HG03571 (cell line): ENCODE data around the gene DDN.

Experiments
- ATAC-seq: cut with Tn5 transposase; IDR thresholded peaks from one replicate; pipeline ENCODE4 v1.9.1; 2021; ENCODE audit not compliant: unreplicated experiment

Gene DDN

DNA sequence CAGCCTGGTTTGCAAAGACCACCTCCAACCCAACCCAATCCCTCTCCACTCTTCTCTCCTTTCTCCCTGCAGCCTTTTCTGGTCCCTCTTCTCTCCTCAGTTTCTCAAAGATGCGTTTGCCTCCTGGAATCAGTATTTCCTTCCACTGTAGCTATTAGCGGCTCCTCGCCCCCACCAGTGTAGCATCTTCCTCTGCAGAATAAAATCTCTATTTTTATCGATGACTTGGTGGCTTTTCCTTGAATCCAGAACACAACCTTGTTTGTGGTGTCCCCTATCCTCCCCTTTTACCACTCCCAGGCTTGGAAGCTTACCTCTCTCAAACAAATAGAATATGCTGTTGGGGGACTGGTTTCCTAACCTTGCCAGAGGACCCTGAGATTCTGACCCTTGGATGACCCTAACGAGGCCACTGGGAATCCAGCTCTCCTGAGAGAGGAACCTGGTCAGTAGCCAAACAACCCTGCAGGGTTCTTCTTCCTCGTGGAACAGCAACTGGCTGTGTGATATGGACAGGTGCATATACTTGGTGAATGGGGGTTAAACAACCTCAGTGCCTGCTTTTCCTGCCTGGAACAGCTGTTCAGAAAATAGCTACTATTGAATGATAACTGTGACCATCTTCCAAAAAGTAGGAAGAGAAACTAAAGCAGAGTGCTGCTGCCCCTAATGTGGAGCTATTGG lies 16.6 kb downstream of the DDN start:
- ATAC-seq, result no peak

DNA sequence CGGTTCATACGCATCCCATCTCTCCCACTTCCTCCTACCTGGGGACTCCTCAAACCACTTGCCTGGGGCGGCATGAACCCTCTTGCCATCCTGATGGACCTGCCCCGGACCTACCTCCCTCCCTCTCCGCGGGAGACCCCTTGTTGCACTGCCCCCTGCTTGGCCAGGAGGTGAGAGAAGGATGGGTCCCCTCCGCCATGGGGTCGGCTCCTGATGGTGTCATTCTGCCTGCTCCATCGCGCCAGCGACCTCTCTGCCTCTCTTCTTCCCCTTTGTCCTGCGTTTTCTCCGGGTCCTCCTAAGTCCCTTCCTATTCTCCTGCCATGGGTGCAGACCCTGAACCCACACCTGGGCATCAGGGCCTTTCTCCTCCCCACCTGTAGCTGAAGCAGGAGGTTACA lies 17.4 kb downstream of the DDN start:
- no peak for ATAC-seq

DNA sequence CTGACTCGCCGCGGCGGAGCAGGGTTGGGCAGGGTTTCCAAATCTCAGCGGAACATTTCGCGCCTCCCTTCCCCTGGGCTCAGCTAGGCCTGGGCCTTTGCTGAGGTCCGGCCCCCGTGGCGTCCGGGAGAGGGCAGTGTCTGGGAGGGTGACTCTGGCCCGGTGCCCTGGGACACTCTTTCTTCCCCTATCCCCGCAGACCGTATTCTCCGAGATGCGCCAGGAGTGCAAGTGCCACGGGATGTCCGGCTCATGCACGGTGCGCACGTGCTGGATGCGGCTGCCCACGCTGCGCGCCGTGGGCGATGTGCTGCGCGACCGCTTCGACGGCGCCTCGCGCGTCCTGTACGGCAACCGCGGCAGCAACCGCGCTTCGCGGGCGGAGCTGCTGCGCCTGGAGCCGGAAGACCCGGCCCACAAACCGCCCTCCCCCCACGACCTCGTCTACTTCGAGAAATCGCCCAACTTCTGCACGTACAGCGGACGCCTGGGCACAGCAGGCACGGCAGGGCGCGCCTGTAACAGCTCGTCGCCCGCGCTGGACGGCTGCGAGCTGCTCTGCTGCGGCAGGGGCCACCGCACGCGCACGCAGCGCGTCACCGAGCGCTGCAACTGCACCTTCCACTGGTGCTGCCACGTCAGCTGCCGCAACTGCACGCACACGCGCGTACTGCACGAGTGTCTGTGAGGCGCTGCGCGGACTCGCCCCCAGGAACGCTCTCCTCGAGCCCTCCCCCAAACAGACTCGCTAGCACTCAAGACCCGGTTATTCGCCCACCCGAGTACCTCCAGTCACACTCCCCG lies 18.0 kb downstream of the DDN start:
- ATAC-seq, result no peak

DNA sequence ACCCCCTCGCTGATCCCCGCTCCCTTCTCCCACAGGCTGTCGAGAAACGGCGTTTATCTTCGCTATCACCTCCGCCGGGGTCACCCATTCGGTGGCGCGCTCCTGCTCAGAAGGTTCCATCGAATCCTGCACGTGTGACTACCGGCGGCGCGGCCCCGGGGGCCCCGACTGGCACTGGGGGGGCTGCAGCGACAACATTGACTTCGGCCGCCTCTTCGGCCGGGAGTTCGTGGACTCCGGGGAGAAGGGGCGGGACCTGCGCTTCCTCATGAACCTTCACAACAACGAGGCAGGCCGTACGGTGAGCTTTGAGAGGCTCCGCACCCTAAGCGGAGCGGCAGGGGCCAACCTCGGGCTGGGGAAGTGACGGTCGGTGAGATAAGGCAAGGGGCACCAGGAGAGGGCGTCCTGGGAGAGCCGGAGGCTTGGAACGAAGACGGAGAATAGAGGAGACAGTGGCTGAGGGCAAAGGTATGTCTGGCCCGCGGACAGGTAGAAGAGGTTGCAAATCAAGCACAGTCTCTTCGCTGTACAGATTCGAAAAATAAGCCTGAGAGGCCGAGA lies 18.7 kb downstream of the DDN start:
- ATAC-seq, result no peak

DNA sequence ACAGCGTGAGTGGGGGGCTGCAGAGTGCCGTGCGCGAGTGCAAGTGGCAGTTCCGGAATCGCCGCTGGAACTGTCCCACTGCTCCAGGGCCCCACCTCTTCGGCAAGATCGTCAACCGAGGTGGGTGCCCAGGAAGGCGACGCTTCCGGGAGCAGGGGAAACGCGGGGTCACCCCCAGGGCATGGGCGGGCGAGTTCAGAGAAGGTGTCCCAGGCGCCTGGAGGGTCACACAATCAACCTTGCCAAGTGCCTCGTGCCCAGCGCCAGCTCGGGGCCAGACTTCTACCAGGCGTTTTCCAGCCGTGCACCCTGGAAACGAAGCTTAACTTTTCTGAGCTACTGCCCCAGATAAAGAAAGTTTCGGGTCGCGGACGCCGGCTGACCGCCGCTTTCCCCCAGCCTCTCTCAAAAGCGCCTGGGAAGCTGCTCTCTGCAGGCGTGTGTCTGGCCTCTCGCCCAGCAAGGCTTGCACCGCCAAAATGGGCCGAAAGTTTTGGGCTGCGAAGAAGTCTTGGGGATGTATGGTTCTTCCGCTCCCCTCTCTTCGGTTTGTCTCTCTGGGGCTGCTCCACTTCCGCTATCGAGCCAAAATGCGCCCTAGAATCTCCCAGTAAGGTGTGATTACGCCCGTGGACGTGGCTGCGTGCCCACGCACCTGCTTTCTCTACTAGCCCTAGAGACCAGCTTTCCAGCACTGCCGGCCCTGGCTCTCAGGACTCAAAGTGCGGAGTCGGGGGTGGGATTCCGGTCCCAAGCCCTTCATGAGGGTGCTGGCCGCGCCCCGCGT lies 19.4 kb downstream of the DDN start:
- no peak for ATAC-seq

DNA sequence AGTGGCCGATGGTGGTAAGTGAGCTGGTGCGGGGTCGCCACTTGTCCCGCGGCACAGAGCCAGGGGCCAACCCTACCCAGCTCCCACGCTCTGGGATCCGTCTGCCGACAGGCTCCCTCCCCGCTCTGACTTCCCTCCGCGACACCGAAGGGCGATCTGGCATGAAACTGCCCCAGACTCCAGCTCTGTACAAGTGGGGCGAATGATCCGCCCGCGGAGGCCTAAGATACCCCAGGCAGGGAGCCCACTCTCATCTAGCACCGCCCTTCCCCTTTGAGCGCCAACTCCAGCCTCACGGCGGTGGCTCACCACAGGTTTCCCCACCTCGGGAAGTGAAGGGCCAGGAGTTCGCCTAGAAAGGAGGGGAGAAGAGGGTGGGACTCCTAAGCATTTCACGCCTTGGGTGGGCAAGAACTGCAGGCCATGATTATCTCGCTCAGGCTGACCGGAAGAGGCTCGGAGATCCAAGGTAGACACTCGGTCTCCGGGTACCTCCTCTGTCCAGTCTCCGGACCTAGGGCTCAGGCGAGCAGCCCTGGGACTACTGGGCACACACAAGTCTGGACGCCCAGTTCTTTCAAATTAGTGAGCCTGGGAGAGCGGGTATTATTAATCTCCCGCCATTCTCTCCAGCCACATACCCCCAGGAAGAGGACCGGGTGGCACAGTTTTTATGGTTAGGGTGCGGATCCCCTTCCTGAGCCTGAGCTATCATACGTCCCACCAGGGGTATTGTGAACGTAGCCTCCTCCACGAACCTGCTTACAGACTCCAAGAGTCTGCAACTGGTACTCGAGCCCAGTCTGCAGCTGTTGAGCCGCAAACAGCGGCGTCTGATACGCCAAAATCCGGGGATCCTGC lies 20.2 kb downstream of the DDN start:
- no peak for ATAC-seq

DNA sequence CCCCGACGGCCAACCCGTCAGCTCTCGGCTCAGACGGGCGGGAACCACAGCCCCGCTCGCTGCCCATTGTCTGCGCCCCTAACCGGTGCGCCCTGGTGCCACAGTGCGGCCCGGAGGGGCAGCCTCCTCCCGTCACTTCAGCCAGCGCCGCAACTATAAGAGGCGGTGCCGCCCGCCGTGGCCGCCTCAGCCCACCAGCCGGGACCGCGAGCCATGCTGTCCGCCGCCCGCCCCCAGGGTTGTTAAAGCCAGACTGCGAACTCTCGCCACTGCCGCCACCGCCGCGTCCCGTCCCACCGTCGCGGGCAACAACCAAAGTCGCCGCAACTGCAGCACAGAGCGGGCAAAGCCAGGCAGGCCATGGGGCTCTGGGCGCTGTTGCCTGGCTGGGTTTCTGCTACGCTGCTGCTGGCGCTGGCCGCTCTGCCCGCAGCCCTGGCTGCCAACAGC lies 20.9 kb downstream of the DDN start, which contains the start of gene WNT1:
Gene WNT1, plus strand, starts transcription at position 32 of the 450 bp plus-strand sequence. Its CDS starts 329 bp downstream, at position 361.
- ATAC-seq, result no peak

DNA sequence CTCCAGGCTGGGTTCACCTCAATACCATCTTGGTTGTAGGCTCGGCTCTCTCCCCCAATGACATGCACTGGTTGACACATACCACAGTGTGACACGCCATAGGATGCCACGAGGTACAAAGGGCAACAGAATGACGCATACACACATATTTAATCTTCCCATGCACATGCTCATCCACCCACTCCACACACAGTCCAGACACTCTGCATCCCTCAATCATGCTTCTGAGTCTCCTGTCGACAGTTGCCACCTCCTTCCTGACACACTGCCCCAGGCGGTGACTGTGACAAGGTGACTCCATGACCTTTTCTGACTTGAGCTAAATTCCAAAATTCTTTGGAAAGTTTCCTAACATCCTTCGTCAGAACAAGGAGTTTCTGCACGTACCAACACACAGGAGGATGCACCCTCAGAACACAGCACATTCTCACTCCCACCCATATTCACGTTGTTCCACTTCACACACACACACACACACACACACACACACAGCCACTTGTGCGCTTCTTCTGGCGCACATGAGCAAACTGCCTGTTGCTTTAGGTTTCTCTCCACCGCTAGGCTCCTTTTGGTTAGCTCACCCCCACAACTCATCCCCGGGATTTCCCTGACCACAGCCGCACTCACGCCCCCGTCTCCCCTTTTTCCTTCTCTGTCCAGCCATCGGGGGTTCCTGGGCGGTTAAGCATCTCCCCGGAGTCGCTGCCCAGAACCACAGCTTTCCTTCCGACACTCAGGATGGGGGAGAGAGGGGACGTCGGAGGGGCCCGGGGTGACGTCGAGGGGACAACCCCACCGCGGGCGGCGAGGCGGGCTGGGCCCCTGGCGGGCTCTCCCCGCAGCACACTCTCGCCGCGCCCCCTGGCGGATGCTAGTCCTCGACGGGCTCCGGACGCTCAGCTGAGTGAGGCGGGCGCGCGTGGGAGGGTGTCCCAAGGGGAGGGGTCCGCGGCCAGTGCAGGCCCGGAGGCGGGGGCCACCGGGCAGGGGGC lies 21.6 kb downstream of the DDN start:
- no peak for ATAC-seq

DNA sequence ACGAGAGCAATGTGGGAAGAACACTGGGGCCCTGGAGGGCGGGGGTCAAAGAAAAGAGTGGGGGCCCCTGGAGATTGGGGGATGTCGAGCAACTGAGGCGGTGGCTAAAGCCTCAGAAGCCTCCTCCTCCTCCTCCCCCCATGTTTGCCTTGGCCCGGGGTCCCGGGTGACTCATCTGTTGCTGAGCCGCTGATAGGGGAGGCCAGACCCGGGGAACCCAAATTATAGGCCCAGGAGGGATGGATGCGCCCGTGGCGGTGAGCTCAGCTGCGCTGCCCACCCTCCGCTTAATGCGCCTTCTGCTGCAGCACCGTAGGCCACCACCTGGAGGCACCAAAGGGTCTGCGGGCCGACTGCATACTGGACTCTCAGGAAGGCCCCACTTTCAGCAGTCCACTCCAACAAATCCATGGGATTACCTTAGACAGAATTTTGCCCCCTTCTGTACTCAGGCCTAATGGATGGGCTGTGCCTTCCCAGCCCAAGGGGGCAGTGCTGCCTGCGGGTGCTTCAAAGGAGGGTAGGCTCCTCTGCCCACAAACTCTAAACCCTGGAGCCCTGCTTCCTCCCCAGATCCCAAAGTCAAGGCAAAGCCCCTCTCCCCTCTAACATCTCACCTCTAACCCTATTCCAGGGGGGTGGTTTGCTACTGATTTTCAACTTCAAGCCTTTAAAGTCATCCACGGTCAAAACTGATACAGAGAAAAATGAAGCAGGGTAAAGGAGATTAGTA lies 25.1 kb downstream of the DDN start:
- no peak for ATAC-seq

DNA sequence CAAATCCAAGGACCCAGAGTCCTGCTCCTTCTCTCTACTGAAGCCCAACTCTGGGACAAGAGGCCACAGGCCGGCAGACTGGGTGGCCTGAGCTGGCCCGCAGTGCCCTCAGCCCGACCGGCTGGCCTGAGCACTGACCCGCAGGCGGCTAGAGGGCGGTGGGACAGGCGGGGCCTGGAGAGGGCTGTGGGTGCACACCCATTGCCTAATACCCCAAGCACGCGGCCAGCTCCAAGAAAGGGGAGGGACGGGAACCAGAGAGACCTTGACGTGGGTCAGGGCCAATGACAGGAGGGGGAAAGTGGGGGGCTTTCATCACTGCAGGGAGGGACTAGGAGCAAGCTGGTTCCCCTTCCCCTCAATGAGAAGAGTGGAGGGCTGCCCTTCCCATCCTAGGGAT lies 25.6 kb downstream of the DDN start:
- ATAC-seq, result no peak

DNA sequence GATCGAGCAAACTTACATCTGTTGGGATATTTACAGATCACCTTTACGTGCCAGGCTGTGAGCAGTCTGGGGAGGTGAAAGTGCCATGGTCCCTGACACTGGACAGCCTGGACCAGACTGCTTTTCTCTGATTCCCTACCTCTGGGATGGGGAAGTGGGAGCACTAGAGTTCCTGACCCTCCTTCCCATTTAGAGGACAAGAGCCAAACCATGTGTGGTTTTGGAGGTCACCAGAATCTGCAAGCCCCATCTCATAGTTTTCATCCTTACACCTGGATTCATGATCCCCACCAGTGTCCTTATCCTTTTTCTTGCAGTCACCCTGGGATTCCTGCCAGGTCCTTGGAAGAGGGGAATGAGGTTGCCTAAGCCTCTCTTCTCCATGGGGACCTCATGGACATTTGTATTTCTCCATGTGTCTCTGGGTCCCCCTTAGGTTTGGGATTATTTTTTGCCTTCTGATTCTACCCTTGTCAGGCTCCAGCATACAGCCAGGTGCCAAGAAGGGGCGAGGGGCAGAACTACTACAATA lies 26.2 kb downstream of the DDN start:
- ATAC-seq, result no peak

DNA sequence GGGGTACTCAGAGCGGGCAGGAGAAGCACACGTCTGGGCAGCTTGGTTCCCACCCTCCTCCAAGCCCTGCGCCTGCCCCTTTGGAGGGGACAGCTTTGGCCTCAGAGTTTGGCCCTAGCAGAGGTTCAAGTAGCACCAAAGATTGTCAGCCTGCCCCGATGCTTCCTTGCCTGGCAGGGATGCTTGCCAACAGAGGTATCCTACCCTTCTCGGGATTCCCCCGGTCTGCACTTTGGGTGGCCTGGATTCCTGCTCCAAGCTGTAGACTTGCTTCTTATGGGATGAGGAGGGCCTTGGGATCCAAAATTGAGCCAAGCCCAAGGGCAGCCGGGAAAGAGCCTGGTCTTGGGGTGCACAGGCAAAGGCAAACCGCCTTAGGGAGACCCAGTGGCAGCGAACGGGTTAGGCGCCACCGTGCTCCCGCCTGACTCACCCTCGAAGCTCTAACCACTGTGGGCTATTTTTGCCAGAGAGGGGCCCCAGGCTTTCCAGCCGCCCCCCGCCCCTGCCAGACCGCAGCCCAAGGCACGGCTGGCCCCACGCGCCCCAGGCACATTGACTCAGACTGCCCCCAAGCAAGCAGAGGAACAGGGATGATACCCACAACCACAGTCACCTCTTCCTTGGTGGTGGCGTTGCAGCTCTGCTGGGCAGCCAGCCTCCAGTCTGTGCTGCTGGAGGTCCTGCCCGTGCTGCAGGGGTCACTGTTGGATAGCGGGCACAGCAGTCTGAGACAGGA lies 26.8 kb downstream of the DDN start:
- no peak for ATAC-seq

DNA sequence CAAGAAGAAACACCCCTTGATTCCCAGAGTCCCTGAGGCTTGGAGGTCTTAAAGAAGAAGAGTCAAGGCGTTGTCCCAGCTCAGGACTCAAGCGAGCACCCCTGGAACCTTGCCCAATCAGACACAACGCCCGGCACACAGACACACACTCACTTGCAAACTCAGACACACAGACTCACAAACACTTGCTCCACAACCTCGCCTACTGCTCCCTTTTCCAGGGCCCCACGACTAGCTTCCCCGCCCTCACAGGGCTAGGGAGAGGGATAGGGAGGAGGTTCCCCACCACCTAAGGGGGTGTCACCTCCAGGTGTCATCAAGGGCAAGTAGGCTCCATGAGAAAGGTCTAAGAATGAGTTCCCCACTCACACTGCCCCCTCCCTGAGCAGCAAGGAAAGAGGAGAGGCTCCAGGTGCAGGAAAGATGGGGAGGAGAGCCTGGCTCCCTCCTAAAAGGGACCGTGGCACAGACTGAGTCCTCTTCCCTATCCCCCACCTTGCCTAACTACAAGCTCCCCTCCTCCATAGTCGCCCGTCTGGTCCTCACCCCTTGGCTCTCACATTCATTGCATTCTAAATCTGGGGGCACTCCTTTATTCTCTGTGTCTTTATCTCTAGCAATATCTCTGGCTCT lies 28.4 kb downstream of the DDN start:
- no peak for ATAC-seq

DNA sequence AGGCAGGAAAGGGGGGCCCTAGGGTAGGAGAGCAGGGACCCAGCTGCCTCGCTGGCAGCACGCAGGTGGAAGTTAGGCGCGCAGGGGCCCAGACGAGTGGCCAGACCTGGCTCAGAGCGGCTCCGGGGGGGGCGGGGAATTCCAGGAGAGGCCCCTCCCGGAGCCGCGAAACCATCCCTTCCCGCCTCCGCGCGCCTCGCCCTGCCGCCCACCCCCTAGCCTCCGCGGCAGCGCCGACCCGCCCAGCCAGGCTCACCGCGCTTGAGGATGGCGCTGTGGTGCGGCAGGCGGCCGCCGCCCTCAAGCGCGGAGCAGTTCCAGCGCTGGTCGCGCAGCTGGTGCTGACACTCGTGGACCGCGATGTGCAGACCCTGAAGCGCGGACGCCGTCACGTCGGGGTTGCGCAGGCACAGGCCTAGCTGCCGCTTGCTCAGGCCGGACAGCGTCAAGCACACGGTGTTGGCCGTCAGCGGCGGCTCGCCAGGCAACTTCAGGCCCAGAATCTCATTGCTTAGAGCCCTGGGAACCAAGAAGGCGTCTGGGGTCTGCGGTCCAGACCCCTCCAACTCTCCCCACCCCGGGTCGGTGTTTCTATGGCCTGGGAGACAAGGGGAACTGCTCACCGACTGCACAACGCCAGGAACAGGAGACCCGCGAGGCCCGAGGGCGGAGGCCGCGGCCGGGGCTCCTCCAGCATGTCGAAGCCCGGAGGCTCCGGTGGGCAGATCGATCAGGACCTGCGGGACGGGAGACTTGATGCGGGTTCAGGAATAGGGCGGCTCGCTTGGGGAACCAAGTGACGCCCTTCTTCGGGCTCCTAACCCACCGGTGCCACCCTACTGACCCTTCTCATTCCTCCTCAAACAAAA lies 29.1 kb downstream of the DDN start:
- ATAC-seq, result no peak

DNA sequence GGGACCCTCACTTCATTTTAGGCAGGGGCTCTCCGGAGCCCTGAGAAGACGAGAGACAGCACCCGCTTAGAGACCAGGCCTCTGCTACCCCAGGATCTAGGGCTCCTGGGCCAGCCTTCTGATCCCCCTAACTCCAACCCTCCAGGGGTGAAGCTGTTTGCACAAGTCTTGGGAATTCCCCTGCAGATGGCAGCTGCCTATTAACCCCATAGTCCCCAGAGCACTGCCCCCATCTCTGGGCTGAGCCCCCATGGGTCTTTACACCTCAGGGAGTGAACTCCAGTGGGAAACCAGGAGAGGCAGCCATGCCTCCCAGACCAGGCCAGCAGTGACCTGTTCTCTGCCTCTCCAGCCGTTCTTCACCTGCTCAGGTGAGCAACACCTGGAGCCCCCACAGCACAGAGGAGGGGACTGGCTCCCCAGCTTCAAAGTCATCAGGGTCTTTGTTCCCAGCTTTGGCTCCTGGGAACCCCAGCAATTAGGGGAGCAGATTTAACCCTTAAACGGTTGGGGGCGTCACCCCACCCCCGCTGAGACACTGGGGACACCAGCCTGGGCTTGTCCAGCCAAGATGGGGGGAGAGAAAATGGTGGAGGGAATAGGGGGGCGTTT lies 29.9 kb downstream of the DDN start:
- no peak for ATAC-seq

DNA sequence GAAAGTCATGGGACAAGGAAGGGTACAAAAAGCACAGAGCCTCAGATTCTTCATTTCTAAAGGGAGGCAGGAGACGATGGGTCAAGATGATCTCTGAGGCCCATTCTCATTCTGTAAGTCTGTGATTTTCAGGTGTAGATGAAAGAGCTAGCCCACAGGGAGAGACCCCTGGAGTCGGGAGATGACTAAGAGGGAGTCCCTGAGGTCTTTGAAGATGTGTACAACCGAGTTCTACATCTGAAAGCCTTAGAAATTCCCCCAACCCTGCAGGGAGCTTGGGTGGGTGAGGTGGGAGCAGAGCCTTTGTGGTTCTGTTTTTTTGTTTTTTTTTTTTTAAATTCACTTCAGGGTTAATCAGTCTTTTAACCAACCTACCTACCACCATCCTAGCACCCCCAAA lies 30.7 kb downstream of the DDN start:
- no peak for ATAC-seq
